Activated naive CD8-positive, alpha-beta T cell treated with anti-CD3 and anti-CD28 coated beads for 36 hours (primary cell): ENCODE measurements around the gene PTX4. TPM values are rescaled to one million over a fixed set of nuclear protein-coding genes. Genes with fewer than 3 reads are reported as not detected.
A peak's percentile ranks its signal among the peaks of the same experiment; 100 is the strongest.
"Not testable (repeated sequence)": the region's sequence is repeated elsewhere in the genome, so short reads cannot be mapped to it uniquely, and the experiment has no call there.

Experiments
- DNase-seq: peaks from one replicate; pipeline ENCODE4 v3.0.0; 2021
- H3K27ac Mint-ChIP-seq: one replicate; pipeline ENCODE4 v1.8.0; 2022; ENCODE audit warnings: mild to moderate bottlenecking, moderate library complexity, mixed read lengths
- H3K27me3 Mint-ChIP-seq: one replicate; pipeline ENCODE4 v1.8.0; 2022; ENCODE audit warnings: mild to moderate bottlenecking, mixed read lengths
- H3K36me3 Mint-ChIP-seq: one replicate; pipeline ENCODE4 v1.8.0; 2021; ENCODE audit warnings: mild to moderate bottlenecking, mixed read lengths
- H3K4me1 Mint-ChIP-seq: one replicate; pipeline ENCODE4 v1.8.0; 2021; ENCODE audit warnings: mixed read lengths
- H3K4me3 Mint-ChIP-seq: one replicate; pipeline ENCODE4 v1.8.0; 2022; ENCODE audit warnings: mild to moderate bottlenecking, moderate library complexity, mixed read lengths
- H3K9me3 Mint-ChIP-seq: one replicate; pipeline ENCODE4 v1.8.0; 2022; ENCODE audit warnings: mixed read lengths
- total RNA-seq, 2 experiments: library from RNA; stranded (reverse); gene quantifications; one replicate each; pipeline ENCODE4 v1.2.3, GENCODE V29; 2021

PTX4 gene
- total RNA-seq, 2 experiments from 2014 or later = not detected

DNA sequence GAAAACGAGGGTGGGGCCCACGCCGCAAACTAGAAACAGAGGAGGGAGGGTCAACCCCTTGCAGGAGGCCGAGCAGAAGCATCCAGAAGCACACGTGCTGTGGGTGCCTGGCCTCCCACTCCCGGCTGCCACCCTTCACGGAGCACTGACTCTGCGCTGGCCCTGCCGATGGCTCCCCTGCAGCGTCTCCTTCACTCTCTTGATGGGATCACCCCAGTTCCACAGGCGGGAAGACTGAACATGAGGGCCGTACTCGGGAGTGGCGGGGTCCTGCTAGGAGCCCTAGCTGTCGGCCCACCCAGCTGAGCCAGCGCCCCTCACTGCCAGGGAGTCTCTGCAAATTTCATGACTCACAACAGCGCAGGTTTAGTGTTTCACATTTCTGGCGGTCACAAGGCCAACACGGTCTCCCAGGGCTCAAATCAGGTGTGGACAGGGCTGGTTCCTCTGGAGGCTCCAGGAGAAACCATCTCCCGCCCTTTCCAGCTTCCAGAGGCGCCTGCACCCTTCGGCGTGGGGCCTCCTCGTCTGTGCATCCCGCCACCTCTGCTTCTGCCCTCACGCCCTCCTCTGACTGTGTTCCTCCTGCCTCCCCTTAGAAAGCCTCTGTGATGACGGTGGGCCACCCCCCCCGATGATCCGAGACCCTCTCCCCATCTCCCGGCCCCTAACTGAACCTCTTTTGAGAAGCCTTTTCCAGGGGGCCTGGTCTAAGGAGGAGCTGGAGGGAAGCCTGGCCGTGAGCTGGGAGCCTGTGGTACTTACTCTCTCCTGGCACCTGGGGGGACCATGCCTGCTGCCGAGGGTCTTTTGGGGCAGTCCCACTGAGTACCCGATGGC, 2.0 kb downstream of the PTX4 start:
- no peaks in the 10 kb centered on the region for H3K36me3 Mint-ChIP-seq
- DNase-seq = no peak
- H3K9me3 Mint-ChIP-seq = no peaks in the 10 kb centered on the region
- no peak overlapping the region for H3K4me3 Mint-ChIP-seq
- H3K4me1 Mint-ChIP-seq = no peaks in the 10 kb centered on the region
- H3K27me3 Mint-ChIP-seq = no peaks in the 10 kb centered on the region
- H3K27ac Mint-ChIP-seq = no peak overlapping the region

DNA sequence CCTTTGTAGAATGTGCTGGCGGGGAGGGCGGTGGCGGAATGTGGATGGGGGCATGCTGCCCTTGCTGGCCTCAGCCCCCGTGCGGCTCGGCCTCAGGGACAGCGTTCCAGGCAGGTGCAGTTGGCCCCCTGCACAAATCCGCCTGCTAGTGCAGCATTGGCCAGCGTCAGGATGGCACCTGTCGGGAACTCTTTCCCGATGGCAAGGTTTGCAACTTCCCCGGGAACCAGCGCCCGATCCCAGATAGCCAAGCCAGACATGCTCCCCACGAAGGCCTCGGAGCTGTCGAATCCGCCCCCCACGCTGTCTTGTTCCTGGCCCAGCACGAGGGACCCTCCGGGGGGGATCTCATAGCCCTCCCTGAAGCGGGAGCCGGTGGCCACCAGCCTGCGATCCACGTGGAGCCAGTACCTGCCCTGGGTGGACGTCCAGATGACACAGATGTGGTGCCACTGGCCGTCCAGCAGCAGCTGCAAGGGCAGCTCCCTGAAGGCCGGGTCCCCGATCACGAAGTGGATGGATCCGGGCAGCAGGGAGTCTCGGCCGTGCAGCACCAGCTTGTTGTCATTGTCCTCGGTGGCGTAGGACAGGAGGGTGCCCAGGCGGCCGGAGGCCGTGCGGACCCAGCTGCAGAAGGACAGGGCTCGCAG, 2.8 kb downstream of the PTX4 start:
- no peak overlapping the region for H3K4me3 Mint-ChIP-seq
- no peaks in the 10 kb centered on the region for H3K9me3 Mint-ChIP-seq
- H3K36me3 Mint-ChIP-seq = no peaks in the 10 kb centered on the region
- DNase-seq = no peak
- no peak overlapping the region for H3K27ac Mint-ChIP-seq
- H3K4me1 Mint-ChIP-seq = no peaks in the 10 kb centered on the region
- H3K27me3 Mint-ChIP-seq = no peaks in the 10 kb centered on the region

DNA sequence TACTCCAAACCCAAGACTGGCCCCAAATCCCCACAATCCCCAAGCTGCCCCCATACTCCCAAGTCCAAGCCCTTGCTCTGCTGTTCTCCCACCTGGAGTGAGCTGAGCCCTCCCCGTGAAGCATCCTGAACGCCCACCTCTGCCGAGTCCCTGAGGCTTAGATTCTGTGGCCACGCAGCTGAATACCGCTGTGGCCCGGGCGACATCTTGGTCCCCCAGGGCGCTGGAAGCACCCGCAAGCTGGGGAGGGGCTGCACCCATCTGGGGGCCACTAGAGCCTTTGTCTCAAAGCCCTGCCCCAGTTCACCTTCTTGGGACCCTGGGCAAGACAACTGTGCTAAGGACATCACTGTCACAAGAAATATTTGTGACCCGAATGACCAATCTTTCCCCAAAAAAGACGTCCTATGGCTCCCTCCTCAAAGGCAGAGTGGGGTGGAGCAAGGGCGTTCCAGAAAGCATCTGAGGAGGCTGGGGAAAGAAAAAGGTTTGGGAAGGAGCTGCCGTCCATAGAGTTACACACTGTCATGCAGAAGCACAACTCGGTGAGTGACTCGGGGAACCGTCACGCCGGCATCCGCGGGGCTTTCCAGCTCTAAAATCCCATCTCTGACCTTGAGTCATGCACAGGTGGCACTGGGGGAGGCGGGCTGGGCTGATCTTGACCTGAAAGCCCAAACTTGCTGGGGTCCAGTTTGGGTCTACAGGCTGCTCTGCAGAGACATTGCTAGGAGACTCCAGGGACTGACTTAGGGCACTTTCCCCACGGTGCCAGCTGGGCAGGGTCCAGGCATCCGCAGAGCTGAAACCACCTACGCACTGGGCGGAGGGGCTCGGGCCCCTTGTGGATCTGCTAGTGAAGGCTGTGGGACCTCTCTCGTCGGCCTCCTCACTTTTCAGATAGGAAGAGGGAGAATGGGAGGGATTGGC, 6.6 kb downstream of the PTX4 start:
- H3K27ac Mint-ChIP-seq = no peak overlapping the region
- no peaks in the 10 kb centered on the region for H3K9me3 Mint-ChIP-seq
- no peaks in the 10 kb centered on the region for H3K4me1 Mint-ChIP-seq
- no peak for DNase-seq
- H3K36me3 Mint-ChIP-seq = no peaks in the 10 kb centered on the region
- no peak overlapping the region for H3K4me3 Mint-ChIP-seq
- no peaks in the 10 kb centered on the region for H3K27me3 Mint-ChIP-seq

DNA sequence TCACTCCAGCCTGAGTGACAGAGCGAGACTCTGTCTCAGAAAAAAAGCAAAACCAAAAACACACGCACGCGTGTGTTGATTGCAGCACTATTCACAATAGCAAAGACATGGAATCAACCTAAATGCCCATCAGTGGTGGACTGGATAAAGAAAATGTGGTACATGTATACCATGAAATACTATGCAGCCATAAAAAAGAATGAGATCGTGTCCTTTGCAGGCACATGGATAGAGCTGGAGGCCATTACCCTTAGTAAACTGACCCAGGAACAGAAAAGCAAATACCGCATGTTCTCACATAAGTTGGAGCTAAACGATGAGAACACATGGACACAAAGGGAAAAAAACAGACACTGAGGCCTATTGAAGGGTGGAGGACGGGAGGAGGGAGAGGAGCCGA, 9.8 kb downstream of the PTX4 start:
- DNase-seq, H3K27ac Mint-ChIP-seq, H3K36me3 Mint-ChIP-seq, H3K4me3 Mint-ChIP-seq, H3K27me3 Mint-ChIP-seq, H3K9me3 Mint-ChIP-seq, H3K4me1 Mint-ChIP-seq: not testable (repeated sequence)

DNA sequence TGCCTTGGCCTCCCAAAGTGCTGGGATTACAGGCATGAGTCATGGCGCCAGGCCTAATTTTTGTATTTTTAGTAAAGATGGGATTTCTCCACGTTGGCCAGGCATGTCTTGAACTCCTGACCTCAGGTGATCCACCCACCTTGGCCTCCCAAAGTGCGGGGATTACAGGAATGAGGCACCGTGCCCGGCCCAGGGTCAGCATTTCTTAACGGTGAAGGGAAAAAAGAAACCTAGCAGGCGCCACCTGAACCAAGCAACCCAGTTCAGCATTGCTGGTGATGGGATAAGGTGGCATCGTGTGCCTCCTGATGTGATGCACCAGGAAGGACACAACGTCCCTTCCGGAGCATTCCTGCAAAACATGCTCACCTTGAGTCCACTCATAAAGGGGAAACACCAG, 11.7 kb downstream of the PTX4 start:
- Mint-ChIP-seq H3K9me3 (no peaks in the 10 kb centered on the region), H3K4me3 (no peak overlapping the region), H3K27ac (no peak overlapping the region), H3K36me3 (no peaks in the 10 kb centered on the region), H3K27me3 (no peaks in the 10 kb centered on the region), H3K4me1 (peaks cover 14% of the 10 kb centered on the region)
- no peak for DNase-seq

DNA sequence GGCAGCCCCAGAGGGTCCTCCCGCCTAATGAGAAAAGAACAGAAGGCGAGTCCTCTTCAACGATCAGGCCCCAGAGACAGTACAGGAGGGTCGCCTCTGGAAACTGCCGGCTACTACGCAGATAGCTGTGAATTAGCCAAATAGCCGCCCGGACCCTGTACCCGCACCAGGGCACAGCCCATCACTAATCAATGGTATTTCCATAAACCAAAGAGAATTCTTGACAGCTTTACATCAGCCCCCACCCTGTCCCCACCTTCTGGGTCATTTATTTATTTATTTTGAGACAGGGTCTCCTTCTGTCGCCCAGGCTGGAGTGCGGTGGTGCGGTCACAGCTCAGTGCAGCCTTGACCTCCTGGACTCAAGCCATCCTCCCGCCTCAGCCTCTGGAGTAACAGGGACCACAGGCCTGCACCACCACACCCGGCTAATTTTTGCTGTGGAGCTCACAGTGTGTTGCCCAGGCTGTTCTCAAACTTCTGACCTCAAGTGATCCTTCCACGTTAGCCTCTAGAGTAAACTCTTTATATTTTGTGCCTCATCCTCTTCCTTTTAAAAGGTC, 13.1 kb downstream of the PTX4 start:
- no peak for DNase-seq
- Mint-ChIP-seq H3K9me3 (no peaks in the 10 kb centered on the region), H3K36me3 (no peaks in the 10 kb centered on the region), H3K27me3 (no peaks in the 10 kb centered on the region), H3K4me1 (peaks cover 26% of the 10 kb centered on the region), H3K27ac (peak overlapping the region; percentile 90), H3K4me3 (peak overlapping the region; percentile 88)

DNA sequence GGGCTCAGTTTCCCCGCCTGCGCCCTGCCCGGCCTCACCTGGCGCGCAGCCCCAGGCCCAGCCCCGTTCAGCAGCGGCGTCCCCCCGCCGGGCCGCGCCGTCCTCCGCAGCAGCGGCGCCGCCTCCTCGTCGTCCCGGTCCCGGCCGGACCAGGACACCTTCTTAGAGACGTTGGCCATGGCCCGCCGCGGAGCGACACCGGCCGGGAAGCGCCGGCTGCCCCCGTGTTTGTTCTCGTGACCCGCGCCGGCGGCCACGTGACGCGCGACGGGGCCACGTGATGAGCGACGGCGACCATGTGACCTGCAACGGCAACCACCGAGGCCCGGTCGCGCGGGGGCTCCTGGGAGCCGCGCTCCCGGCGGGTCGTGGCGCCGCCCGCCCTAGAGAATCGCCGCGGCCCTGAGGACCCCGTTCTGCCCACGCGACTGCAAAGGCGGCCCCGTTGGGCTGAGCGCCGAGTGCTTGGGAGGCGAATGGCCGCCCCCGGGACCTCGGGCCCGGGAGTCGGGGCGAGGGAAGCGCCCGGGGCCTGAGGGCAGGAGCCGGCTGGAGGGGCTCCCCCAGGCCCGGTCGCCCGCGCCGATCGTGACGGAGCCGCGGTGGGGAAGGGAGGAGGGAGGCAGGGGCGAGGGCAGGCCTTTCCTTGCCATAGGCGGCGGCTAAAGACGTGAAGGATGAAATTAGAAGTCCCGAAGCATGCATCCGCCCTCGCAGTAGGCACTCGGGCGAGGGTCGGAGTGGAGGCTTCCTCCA, 13.8 kb downstream of the PTX4 start, which contains the start of gene CLCN7:
CLCN7 (minus strand) TSS at position 233 of the 756 bp plus-strand sequence; CDS start at position 179, 54 bp downstream.
- DNase-seq = peak; percentile 94
- peaks cover 29% of the 10 kb centered on the region for H3K4me1 Mint-ChIP-seq

DNA sequence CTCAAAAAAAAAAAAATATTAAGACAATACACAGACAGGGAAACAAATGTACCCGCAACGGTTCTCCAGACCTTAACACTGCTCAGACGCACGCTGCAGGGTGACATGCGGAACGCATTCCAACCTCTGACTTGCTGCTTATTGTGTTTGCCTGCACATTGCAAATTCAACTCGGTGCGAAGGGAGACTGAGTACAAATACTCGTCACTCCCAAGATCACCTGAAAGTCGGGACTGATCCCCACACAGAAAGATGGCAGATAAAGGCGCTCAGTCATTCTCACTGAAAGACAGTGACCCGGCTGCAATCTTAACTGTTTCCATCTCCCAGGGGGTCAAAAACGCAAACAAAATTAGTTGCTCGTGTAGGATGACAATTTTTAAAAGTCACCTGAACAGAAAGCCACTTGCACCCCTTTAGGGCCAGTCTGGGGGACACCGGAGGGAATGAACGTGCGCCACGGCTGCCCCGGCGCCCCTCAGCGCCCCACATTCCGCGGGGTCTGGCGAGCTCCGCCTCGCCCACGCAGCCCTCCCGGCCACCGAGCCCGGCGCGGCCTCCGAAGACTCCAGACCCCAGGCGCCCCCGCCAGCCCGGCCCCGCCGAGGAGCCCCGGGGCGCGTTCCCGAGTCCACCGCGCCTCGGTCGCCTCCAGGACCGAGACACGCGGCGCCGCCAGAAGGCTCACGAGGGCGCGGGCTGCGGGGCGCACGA, 14.5 kb downstream of the PTX4 start:
- Mint-ChIP-seq H3K27ac (peak overlapping the region; percentile 34), H3K9me3 (no peaks in the 10 kb centered on the region), H3K27me3 (no peaks in the 10 kb centered on the region), H3K4me1 (peaks cover 31% of the 10 kb centered on the region), H3K4me3 (peak overlapping the region; percentile 78), H3K36me3 (no peaks in the 10 kb centered on the region)
- no peak for DNase-seq

More for the DNA sequence above, 13.8 kb downstream of the PTX4 start, which contains the start of gene CLCN7:
- Mint-ChIP-seq H3K36me3 (no peaks in the 10 kb centered on the region), H3K27ac (peak within 1 kb of the TSS; percentile 90), H3K4me3 (peak within 1 kb of the TSS; percentile 88), H3K27me3 (no peaks in the 10 kb centered on the region), H3K9me3 (no peaks in the 10 kb centered on the region)

DNA sequence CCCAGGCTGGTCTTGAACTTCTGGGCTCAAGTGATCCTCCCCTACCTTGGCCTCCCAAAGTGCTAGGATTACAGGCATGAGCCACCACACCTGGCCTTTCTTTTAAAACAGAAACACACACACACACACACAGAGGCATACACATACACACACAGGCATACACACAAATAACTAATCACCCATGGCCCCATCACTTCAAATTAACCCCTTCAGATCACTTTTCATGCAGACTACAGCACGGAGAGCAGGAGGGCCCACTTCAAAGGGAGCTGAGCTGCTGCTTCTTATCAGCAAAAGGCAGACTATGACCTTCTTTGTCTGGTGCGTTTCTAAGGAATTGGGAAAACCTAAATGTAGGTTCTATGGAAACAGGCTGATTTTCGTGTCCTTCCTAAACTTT, 15.8 kb downstream of the PTX4 start:
- H3K27ac Mint-ChIP-seq = peak overlapping the region; percentile 0
- H3K4me3 Mint-ChIP-seq = peak overlapping the region; percentile 14
- peaks cover 31% of the 10 kb centered on the region for H3K4me1 Mint-ChIP-seq
- H3K36me3 Mint-ChIP-seq = no peaks in the 10 kb centered on the region
- DNase-seq = no peak
- no peaks in the 10 kb centered on the region for H3K9me3 Mint-ChIP-seq
- no peaks in the 10 kb centered on the region for H3K27me3 Mint-ChIP-seq

DNA sequence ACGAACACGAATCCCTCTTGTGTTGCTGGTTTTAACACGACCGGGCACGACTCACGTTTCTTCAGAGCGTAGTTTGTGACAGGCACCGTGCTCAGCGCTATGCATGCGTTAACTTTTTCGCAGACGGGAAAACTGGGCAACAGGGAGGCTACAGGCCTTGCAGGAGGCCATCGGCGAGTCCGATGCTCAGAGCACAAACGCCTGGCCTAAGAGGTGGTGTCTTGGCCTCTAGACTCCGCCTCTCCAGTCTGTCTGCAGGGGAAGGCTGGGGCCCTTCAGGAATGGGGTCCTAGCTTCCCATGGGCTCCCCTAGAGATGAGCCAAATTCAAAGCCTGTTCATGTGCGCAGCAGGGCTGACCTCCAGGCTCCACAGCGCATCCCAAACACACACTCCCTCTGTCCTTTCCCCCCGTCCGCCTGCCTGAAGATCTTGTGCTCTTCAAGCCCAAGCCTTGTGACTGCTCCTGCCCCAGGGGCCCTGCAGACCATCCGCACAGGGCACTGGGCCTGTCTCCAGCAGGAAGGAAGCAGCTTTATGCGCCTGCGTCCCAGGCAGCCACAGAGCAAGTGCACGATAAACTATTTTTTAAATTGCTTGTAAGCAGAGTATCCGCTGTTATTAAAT, 17.1 kb downstream of the PTX4 start:
- no peaks in the 10 kb centered on the region for H3K27me3 Mint-ChIP-seq
- no peaks in the 10 kb centered on the region for H3K36me3 Mint-ChIP-seq
- H3K4me3 Mint-ChIP-seq = no peak overlapping the region
- DNase-seq = no peak
- H3K27ac Mint-ChIP-seq = no peak overlapping the region
- H3K4me1 Mint-ChIP-seq = peaks cover 31% of the 10 kb centered on the region
- H3K9me3 Mint-ChIP-seq = no peaks in the 10 kb centered on the region

DNA sequence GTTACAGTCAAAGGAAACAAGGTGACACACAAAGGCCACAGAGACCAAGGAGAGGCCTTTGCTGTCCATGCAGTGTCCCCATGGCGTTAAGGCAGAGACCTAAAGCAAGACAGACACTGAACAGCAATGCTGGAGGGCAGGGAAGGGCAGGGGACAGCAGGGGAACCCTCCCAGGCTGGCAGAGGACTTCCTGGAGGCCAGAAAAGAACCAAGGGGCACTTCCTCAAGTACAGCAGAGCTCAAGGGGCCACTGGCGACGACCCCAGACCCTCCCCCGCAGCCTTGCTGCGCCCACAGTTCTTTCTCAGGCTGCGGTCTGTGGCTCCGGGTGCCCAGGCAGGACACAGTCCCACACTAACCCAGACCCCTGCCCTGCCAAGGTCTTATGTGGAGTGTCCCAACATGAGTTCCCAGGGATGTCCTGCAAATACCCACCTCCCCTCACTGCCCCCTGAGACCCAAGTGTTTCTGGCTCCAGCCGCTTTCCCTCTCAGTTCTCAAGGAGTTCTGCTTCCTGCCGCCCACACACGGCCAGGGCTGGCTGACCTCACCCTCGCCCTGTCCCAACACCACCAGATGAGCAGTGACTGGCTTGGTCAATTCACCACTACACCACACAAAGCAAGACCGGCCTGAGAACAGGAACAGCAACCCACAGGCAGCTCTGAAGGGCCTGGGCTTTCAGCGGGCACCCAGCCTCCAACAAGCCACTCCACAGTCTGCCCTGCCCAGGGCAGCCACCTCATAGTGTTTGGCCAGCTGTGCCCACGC, 18.1 kb downstream of the PTX4 start:
- Mint-ChIP-seq H3K9me3 (no peaks in the 10 kb centered on the region), H3K27me3 (no peaks in the 10 kb centered on the region), H3K27ac (no peak overlapping the region), H3K4me1 (peaks cover 28% of the 10 kb centered on the region), H3K36me3 (no peaks in the 10 kb centered on the region), H3K4me3 (no peak overlapping the region)
- DNase-seq = no peak

DNA sequence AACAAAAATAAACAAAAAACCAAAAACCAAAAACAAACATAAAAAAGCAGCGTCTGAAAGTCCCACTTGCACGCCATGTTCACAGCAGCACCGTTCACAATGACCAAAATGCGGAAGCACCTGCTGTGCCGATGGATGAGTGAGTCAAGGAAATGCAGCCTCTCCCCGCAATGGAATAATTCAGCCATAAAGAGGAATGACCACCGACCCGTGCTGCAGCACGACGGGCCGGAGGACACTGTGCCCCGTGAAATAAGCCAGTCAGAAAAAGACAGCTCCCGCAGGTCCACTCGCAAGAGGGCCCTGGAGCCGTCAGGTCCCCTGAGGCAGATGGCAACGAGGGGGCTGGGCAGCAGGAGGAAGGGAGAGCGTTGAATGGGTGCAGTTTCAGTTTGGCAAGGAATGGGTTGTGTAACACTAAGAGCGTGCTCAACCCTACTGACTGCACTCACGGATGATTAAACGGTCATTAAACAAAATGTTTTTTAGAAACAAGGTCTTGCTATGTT, 19.0 kb downstream of the PTX4 start:
- no peaks in the 10 kb centered on the region for H3K9me3 Mint-ChIP-seq

More for the DNA sequence above, 19.0 kb downstream of the PTX4 start:
- no peak for DNase-seq
- Mint-ChIP-seq H3K36me3 (no peaks in the 10 kb centered on the region), H3K27me3 (no peaks in the 10 kb centered on the region), H3K4me3 (no peak overlapping the region), H3K4me1 (peaks cover 26% of the 10 kb centered on the region), H3K27ac (no peak overlapping the region)
